Astrocyte of the cerebellum (primary cell): Measurements from ENCODE around the gene TAF1C.

Experiments
- DNase-seq: peaks from one replicate; pipeline ENCODE4 v3.0.0-alpha.2; 2011; ENCODE audit warnings: low read depth
- H3K4me3 ChIP-seq: 2 replicates; pipeline ENCODE4 v1.5.1; 2011; ENCODE audit warnings: mild to moderate bottlenecking, low read depth, low read length, moderate library complexity
- CTCF ChIP-seq: IDR thresholded peaks from 2 replicates; pipeline ENCODE4 v1.5.1; 2012; ENCODE audit warnings: low read length, low read depth, moderate library complexity, mild to moderate bottlenecking; ENCODE audit errors: missing control alignments
- in situ Hi-C: cut with HindIII; loops from 2 replicates; pipeline ENCODE4 v1.10.0; 2017; ENCODE audit warnings: low sequenced_read_pairs

TAF1C gene

GRCh38 chr16:84175350-84176081 lies 11.3 kb downstream of the TAF1C start:
- no peak overlapping the region for H3K4me3 ChIP-seq
- no peak for DNase-seq
- TF ChIP-seq CTCF = peak; percentile 66
- in situ Hi-C loops = no loop called here

GRCh38 chr16:84174396-84174795 lies 12.5 kb downstream of the TAF1C start:
- no peak for DNase-seq
- in situ Hi-C loops = no loop called here
- no peak for TF ChIP-seq CTCF
- H3K4me3 ChIP-seq = no peak overlapping the region

- DNase-seq = no peak
- H3K4me3 ChIP-seq = no peak overlapping the region
- no peak for TF ChIP-seq CTCF
- in situ Hi-C loops = no loop called here
Measured at GRCh38 chr16:84169765-84170310, 17.0 kb downstream of the TAF1C start.

GRCh38 chr16:84166796-84167695 lies 19.8 kb downstream of the TAF1C start:
- TF ChIP-seq CTCF = no peak
- H3K4me3 ChIP-seq = no peak overlapping the region
- in situ Hi-C loops = no loop called here
- no peak for DNase-seq

GRCh38 chr16:84165746-84166145 lies 21.1 kb downstream of the TAF1C start:
- TF ChIP-seq CTCF = no peak
- DNase-seq = no peak
- no peak overlapping the region for H3K4me3 ChIP-seq
- in situ Hi-C loops = no loop called here

GRCh38 chr16:84161801-84162200 lies 25.1 kb downstream of the TAF1C start:
- TF ChIP-seq CTCF = no peak
- H3K4me3 ChIP-seq = no peak overlapping the region
- no peak for DNase-seq
- in situ Hi-C loops = no loop called here
